ENCODE measurements around the gene WWC1.
"Not testable (repeated sequence)": the region's sequence is repeated elsewhere in the genome, so short reads cannot be mapped to it uniquely, and the experiment has no call there.

The WWC1 gene

GRCh38 chr5:168415971-168416370 is 124.5 kb downstream of the WWC1 start:
- no peak for DNase-seq

GRCh38 chr5:168417731-168418429 is 126.4 kb downstream of the WWC1 start:
- DNase-seq = no peak

- no peak for DNase-seq
Observed at GRCh38 chr5:168420461-168420860, 129.0 kb downstream of the WWC1 start.

GRCh38 chr5:168422431-168422830 is 131.0 kb downstream of the WWC1 start:
- DNase-seq = no peak

- DNase-seq = no peak
Observed at GRCh38 chr5:168423478-168423877, 132.0 kb downstream of the WWC1 start.

- DNase-seq = no peak
Observed at GRCh38 chr5:168423971-168424370, 132.5 kb downstream of the WWC1 start.

- DNase-seq = no peak
Observed at GRCh38 chr5:168424594-168425323, 133.3 kb downstream of the WWC1 start.

GRCh38 chr5:168426007-168426863 is 134.8 kb downstream of the WWC1 start:
- DNase-seq = no peak

GRCh38 chr5:168426864-168427172 is 135.4 kb downstream of the WWC1 start:
- no peak for DNase-seq

- no peak for DNase-seq
Observed at GRCh38 chr5:168427224-168427623, 135.8 kb downstream of the WWC1 start.

GRCh38 chr5:168428552-168428951 is 137.1 kb downstream of the WWC1 start:
- no peak for DNase-seq

GRCh38 chr5:168430296-168430695 is 138.9 kb downstream of the WWC1 start:
- no peak for DNase-seq

GRCh38 chr5:168432903-168433302 is 141.5 kb downstream of the WWC1 start:
- no peak for DNase-seq

GRCh38 chr5:168434001-168434400 is 142.6 kb downstream of the WWC1 start:
- DNase-seq = no peak

- DNase-seq = no peak
Observed at GRCh38 chr5:168434746-168435321, 143.4 kb downstream of the WWC1 start.

- not testable (repeated sequence) for DNase-seq
Observed at GRCh38 chr5:168435340-168435739, 143.9 kb downstream of the WWC1 start.

GRCh38 chr5:168438349-168438748 is 146.9 kb downstream of the WWC1 start:
- no peak for DNase-seq

GRCh38 chr5:168443533-168443932 is 152.1 kb downstream of the WWC1 start:
- DNase-seq = no peak

- no peak for DNase-seq
Observed at GRCh38 chr5:168443950-168444700, 152.7 kb downstream of the WWC1 start.

GRCh38 chr5:168446983-168447619 is 155.7 kb downstream of the WWC1 start:
- no peak for DNase-seq

- no peak for DNase-seq
Observed at GRCh38 chr5:168447808-168448207, 156.4 kb downstream of the WWC1 start.

GRCh38 chr5:168449166-168449565 is 157.7 kb downstream of the WWC1 start:
- DNase-seq = no peak

All from SHP77 (cell line).